NK-92 (cell line): ENCODE results near the gene OTUB1.

ENCODE experiments used
- DNase-seq: peaks from one replicate; lab custom pipeline; 2025; ENCODE audit not compliant: unreplicated experiment; lab: John Stamatoyannopoulos, UW

OTUB1 gene

DNA sequence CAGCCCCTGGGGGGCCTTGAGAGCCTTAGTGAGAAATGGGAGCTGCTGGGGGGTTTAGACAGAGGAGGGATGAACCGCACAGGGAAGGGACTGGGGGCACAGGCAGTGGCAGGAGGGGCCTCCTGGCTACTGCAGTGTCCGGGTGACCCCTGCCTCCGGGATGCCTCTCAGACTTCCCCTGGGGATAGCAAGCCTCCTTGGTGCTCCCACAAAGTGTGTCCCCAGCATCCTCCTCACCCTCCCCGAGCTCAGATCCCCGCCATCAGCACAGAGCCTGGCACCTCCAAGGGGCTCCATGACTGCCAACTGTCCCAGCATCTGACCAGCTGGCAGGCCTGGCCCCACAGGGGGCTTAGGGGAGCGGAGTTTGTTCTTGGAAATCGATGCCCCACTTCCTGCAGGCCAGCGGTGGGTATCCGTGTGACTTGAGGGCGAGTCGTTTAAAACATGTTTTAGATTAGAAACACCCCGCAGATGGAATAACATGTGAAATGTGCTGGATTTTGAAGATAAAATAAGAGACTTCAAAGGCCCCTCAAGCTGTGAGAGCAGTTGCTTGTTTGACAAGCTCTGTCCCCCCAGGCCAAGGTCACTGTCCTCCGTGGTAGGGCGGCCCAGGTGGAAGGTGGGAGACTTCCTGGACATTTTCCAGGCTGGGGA is 36.0 kb downstream of the OTUB1 start:
- DNase-seq: no peak

- DNase-seq: no peak
Measured at GRCh38 chr11:64023712-64024710, 37.8 kb downstream of the OTUB1 start.

DNA sequence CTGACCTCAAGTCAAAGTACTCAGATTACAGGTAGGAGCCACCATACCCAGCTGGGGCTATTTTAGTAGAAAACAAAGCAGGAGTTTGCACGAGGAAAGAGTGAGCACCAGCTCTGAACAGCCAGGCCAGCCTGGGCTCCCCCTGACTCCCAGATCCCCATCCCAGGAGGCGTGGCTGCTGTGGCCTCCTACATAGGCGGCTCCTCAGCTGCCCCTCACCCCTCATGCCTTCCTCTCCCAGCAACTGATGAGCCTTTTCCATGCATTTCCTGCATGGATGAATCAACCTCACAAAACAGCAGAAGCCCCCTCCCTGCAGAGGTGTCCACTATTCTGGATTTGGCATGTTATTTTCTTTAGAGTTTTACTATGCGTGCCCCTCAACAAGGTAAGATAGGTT is 39.0 kb downstream of the OTUB1 start:
- DNase-seq: no peak

- no peak for DNase-seq
Measured at GRCh38 chr11:64026575-64027205, 40.5 kb downstream of the OTUB1 start.

DNA sequence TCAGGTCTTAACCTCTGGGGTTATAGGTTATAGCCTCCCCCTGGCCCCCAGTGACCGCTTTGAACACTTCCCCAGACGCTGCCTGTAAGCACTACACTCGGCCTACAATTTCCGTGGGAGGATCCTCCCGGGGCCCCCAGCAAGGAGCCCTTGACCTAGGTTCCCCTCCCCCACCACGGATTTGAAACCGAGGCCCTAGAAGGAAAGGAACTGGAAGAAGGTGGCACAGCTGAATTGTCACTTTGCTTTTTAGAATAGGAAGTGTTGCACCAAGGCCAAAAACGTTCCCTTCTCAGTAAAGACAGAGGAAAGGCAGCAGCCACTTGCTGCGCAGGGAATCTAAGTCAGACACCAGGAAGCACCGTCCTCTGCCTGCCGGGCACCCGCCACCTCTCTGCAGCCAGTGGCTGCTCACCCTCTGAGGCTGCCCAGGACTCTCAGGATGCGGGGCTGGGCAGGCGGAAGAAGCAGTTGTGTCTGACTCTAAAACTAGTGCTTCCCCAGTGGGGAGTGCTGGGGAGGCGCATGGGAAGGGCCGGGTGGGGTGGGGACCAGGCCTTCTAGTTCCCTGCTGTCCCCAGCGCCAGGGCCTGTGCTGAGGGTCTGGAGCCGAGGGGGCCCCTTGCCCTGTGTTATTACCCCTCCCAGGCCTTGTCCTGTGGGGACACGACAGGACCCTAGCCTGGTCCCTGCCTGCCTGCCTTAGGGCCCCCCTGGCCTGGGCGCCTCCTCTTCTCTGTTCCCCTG is 41.6 kb downstream of the OTUB1 start:
- no peak for DNase-seq

GRCh38 chr11:64028398-64029115 is 42.3 kb downstream of the OTUB1 start:
- no peak for DNase-seq

DNA sequence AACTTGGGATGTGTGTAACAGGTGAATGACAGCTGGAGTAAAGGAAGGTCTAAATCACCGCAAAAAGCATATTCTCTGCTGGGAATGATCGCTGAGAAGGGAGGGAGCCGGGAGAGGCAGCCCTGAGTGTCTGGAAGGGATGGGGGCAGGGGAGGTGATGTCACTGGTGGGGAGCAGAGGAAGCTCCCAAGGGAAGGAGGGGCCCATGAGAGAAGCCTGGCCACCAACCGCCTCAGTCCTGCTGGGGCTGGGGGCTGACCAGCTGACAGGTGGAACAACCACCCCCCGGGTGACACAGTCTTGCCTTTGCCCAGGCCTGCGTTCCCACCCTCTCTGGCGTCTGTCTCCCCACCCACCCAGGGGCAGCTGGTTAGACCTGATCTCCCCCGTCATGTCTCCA is 43.5 kb downstream of the OTUB1 start:
- no peak for DNase-seq

- DNase-seq: no peak
Measured at GRCh38 chr11:64031001-64031400, 44.8 kb downstream of the OTUB1 start.

GRCh38 chr11:64032050-64032449 is 45.8 kb downstream of the OTUB1 start:
- DNase-seq: no peak

- DNase-seq: no peak
Measured at GRCh38 chr11:64034411-64034811, 48.2 kb downstream of the OTUB1 start.

DNA sequence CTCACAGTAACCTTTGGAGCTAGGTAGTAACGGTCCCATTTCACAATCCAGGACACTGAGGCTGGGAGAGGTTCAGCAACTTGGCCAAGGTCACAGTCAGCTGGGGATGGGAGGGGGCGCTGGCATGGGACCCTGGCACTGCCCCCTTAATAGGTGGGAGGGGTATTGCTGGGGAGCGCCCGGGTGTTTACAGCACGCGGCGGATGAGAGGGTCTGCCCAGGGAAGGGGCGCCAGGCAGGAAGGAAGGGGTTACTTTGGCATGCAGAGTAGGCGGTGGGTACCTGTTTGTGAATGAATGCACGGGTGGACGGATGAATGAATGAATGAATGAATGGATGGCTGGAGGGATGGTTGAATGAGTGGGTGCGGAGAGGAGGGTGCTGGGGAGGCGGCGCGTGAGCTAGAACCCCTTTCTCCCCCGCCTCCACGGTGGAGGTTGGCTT is 48.9 kb downstream of the OTUB1 start:
- DNase-seq: no peak

GRCh38 chr11:64035576-64035975 is 49.3 kb downstream of the OTUB1 start, which contains the start of gene FLRT1:
Gene FLRT1, plus strand, starts transcription at chr11:64035931. Its CDS starts 80,337 bp downstream, at chr11:64116268.
- no peak for DNase-seq

GRCh38 chr11:64036087-64037026 is 50.1 kb downstream of the OTUB1 start:
- DNase-seq: no peak

DNA sequence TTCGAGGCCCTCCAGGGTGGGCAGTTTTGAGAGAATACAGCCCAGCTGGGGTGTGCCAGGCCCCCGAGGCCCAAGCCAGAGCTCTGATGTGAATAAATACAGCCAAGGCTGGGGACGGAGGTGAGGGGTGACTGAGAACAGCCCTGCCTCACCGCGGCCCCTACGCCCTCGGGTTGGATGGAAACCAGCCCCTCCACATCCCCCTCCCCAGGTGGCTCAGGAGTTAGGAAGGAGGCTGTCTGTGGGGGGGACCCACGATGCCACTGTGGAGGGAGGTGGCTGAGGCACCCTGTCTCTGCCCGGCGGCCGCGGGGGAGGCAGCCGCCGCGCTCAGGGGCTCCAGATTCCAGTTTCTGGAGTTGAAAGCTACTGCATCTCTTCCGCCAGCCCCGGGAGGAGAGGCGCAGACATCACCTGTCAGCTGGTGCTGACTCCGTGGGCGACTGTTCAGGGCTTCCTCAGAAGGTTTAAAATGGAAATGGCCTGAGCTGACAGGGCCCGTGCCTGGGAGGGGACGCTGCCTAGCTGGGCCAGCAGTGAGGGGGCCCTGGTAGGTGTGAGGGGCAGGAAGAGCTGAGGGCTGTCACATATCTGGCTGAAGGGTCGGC is 50.9 kb downstream of the OTUB1 start:
- no peak for DNase-seq

DNA sequence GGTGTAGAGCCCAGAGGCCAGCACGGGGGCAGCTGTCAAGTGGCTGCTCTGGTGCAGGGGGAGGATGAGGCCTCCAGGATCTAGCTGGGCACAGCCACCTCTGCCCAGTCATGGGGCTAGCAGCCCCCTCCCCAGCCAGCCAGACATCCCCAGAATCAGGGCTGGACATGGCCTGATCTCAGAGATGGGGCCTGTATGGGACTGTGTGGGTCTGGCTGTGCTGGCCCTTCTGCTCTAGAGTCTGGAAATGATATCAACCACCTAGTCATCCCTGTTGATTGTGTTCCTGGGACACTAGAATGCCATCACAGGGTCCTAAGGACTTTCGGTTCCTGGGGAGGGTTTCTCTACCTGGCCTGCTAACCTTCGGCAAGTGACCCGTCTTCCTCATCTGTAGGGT is 52.3 kb downstream of the OTUB1 start:
- no peak for DNase-seq

DNA sequence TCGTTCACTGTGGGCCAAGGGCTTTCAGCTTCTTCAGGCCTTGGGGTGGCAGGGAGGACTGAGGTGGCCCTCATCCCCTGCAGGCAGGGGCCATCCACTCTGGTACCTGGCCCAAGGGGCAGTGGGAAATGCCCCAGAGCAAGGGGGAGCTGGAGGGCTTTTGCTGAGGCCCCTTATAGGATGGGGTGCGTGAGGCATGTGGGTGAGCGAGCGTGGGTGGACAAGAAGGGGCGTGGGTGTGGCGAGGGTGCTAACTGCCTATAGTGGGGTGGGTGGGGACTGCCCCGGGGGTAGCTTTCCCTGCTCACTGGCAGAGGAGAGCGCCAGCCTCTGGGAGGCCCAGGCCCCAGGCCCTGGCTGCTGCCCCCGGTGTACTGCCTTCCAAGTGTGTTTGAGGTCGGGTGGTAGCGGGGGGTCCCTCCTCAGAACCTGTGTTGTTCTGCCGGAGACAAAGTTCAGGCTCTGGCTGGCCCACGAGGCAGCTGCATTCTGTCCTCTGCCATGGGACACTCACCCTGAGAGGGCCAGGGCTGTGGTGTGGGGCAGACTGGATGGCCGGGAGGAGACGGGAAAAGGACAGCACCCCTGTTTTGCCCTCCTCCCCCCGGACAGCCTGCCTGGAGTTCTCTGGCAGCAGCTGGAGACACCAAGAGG is 52.9 kb downstream of the OTUB1 start:
- no peak for DNase-seq

GRCh38 chr11:64040684-64041322 is 54.6 kb downstream of the OTUB1 start:
- no peak for DNase-seq

DNA sequence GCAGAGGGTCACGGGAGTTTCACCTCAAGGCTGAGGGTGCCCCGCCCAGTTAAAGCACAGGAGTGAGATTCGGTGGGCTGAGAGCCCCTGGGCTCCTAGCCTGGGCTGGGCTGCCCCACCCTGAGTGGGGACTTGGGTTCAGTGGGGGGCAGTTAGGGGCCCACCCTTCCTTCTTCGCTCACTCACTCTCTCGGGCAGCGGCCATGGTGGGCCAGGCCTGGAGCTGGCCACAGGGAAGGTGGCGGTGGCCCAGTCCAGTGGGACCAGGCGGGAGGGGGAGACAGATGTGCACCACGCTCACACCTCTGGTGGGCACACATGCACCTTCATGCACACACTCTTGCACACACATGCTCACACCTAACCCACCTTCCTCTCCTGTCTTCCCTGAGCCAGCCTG is 55.6 kb downstream of the OTUB1 start:
- no peak for DNase-seq
